SW480 (cell line): ENCODE measurements around the gene LRIT2.
A peak's percentile ranks its signal among the peaks of the same experiment; 100 is the strongest.

ENCODE experiments used
- DNase-seq: peaks from one replicate; pipeline ENCODE4 v3.0.0-alpha.2; 2016; ENCODE audit warnings: low spot score

LRIT2 gene

GRCh38 chr10:84205853-84206525 lies 19.4 kb downstream of the LRIT2 start:
- no peak for DNase-seq

GRCh38 chr10:84205049-84205852 lies 20.1 kb downstream of the LRIT2 start:
- DNase-seq = peak; percentile 46

- no peak for DNase-seq
Measured at GRCh38 chr10:84204610-84205009, 20.7 kb downstream of the LRIT2 start.

GRCh38 chr10:84204122-84204521 lies 21.2 kb downstream of the LRIT2 start:
- DNase-seq = no peak

GRCh38 chr10:84202349-84202748 lies 23.0 kb downstream of the LRIT2 start:
- DNase-seq = no peak

GRCh38 chr10:84201682-84202081 lies 23.7 kb downstream of the LRIT2 start:
- no peak for DNase-seq

GRCh38 chr10:84201244-84201606 lies 24.1 kb downstream of the LRIT2 start:
- DNase-seq = no peak

- no peak for DNase-seq
Measured at GRCh38 chr10:84200537-84201243, 24.7 kb downstream of the LRIT2 start.

- no peak for DNase-seq
Measured at GRCh38 chr10:84198206-84198915, 27.0 kb downstream of the LRIT2 start.

- DNase-seq = no peak
Measured at GRCh38 chr10:84197643-84198042, 27.7 kb downstream of the LRIT2 start.

- no peak for DNase-seq
Measured at GRCh38 chr10:84196941-84197340, 28.4 kb downstream of the LRIT2 start.

GRCh38 chr10:84196083-84196482 lies 29.3 kb downstream of the LRIT2 start:
- DNase-seq = no peak

- DNase-seq = no peak
Measured at GRCh38 chr10:84195044-84195830, 30.1 kb downstream of the LRIT2 start.

- DNase-seq = peak; percentile 52
Measured at GRCh38 chr10:84194424-84195043, 30.8 kb downstream of the LRIT2 start, which contains the start of gene CDHR1. TSS of gene CDHR1 (plus strand) at chr10:84194537. CDS start at chr10:84194761, 224 bp downstream.

GRCh38 chr10:84193846-84194423 lies 31.4 kb downstream of the LRIT2 start:
- DNase-seq = no peak

GRCh38 chr10:84193327-84193726 lies 32.0 kb downstream of the LRIT2 start:
- DNase-seq = no peak

GRCh38 chr10:84191106-84191505 lies 34.2 kb downstream of the LRIT2 start:
- DNase-seq = no peak

- DNase-seq = no peak
Measured at GRCh38 chr10:84190621-84191020, 34.7 kb downstream of the LRIT2 start.

GRCh38 chr10:84188815-84189214 lies 36.5 kb downstream of the LRIT2 start:
- DNase-seq = no peak

GRCh38 chr10:84185526-84186175 lies 39.7 kb downstream of the LRIT2 start:
- no peak for DNase-seq
